Middle frontal gyrus (tissue), 1 donor: ENCODE measurements around the gene HDAC6.
"Not testable (repeated sequence)": the region's sequence is repeated elsewhere in the genome, so short reads cannot be mapped to it uniquely, and the experiment has no call there.

Experiments used
- DNase-seq: peaks from one replicate; pipeline ENCODE4 v3.0.0-alpha.2; 2015; ENCODE audit warnings: low spot score; ENCODE audit errors: extremely low spot score

The HDAC6 gene

DNA sequence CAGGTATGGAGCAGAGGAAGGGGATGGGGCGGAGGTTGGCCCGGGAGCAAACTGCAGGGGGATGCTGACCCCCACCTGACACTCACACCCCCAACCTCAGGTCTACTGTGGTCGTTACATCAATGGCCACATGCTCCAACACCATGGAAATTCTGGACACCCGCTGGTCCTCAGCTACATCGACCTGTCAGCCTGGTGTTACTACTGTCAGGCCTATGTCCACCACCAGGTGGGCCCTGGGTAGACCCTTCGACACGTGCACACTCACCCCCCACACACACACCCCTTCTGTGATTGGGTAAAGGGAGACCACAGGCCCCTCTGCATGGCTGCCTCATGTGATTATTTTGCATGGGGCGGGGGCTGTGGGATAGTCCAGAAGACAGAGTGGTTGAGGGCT lies 22.2 kb downstream of the HDAC6 start:
- no peak for DNase-seq

DNA sequence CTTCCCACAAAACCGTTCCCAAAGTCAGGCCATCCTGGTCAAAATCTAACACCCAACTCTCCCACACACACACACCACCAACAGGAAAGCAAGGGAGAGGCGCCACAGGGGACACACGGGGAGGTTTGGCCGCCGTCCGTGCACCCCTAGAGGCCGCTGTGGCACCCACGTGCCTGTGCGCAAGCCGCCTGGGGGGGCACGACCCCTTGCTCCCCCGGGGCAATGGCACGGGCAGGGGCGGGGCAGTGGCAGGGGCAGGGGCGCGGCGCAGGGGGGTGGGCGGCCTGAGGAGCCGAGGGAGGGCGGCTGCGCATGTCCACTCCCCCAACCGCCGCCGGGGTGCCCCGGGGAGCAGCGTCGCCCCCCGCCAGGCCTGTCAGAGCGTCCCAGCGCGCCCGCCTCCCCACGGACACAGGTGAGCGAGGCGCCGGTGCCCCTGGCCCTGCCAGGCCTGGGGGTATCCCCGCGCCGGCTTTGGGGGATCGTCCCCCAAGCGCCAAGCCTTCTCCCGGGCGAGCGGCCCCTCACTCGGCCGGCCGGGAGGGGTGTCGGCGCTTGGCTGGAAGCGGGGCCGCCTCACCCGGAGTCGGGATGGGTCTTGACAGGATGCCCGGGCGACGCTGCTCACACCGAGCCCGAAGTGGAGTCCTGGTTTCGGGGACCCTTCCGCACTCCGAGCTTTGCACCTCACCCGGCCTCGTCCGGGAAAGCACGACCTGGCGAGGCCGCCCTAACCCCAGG lies 24.4 kb downstream of the HDAC6 start, which contains the start of gene ERAS:
ERAS (plus strand) TSS at position 379 of the 741 bp plus-strand sequence. CDS start 2,611 bp downstream, outside the sequence.
- no peak for DNase-seq

DNA sequence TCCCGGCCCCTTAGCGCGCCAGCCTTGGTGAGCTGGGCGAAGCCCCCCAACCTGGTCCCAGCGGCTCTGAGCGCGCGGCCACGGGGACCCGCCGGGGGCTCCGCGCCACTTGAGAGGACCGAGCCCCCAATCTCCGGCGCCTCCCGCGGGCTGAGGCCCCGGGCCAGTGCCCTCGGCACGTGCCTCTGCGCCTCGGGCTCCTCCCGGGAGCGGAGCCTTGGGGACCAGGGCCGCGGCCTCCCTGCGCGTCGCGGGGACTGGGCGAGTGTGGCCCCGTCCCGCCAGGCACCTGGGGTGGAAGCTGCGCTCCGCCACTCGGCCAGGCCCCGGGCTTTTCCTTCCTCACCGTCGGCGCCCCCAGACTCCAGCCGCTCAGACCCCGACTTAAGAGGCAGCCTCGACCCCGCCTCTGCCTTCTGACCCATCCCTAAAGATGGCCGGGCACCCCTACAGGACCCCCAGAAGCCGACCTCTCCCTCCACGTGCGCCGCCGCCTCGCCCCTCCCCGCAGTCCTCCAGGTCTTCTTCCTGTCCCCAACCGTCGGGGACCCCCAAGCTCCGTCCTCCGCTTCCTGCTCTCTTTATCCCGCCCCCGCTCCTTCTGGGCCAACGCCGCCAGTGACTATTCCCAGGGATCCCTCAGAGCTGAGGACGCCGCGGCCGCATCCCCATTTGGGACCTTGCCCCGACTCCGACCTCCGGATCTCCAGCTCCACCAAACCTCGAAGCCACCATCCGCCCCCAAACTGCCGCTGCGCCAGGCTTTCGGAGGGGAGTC lies 25.2 kb downstream of the HDAC6 start:
- no peak for DNase-seq

DNA sequence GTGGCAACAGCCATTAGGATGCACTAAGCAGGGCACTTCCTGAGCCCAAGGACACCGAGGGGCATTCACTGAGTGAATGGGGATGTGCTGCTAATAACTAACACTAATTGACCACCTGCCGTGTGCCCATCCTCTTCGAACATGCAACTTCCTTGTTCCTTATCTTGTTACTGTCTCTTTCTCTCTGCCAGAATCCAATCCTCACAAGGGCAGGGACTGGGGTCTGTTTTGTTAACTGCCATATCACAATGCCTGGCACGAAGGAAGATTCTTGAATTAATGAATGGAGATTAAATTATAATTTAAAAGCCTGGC lies 25.7 kb downstream of the HDAC6 start:
- no peak for DNase-seq

DNA sequence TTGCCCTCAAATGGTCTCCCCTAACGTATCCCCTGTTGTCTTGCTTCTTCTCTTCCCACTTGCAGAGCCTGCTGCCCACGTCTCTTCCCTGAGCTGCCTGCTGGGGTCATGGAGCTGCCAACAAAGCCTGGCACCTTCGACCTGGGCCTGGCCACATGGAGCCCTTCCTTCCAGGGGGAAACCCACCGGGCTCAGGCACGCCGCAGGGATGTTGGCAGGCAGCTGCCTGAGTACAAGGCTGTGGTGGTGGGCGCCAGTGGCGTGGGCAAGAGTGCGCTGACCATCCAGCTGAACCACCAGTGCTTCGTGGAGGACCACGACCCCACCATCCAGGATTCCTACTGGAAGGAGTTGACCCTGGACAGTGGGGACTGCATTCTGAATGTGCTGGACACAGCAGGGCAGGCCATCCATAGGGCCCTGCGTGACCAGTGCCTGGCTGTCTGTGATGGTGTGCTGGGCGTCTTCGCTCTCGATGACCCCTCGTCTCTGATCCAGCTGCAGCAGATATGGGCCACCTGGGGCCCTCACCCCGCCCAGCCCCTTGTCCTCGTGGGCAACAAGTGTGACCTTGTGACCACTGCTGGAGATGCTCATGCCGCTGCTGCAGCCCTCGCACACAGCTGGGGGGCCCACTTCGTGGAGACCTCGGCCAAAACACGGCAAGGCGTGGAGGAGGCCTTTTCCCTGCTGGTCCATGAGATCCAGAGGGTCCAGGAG lies 27.3 kb downstream of the HDAC6 start:
- no peak for DNase-seq

DNA sequence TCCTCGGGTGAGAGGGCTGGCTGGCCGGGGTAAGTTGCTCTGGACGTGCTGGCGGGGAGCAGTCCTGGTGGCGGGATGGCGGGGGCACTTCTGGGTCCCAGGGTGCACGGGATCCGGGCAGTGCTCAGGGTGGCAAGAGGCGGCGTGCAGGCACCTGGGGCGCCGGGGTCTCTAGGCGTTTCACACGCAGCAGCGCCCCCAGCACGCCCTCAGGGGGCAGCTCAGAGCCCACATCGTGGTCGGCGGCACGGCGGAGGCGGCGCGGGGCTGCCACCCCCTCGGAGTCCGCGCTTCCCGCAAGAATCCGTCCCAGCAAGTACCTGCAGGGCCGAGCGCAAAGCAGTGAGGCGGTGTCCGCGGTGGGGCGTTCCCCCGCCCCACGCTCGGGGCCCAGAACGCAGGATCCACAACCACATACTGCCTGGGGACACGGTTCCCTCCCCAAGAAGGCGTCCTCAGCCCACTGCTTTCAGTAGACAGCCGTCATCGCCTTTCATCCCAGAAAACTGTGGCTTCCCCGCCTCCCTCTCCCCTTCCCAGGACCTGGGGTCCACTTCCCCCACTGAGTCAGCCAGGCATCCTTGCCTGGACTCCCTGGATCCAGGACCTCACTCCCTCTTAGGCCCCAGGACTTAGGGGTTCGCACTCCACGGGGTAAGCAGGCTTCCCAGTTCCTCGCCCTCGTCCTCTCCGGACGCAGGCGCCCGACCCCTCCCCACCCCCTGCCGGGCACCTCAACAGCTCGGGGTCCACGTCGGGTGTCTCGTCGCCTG lies 29.5 kb downstream of the HDAC6 start:
- no peak for DNase-seq

DNA sequence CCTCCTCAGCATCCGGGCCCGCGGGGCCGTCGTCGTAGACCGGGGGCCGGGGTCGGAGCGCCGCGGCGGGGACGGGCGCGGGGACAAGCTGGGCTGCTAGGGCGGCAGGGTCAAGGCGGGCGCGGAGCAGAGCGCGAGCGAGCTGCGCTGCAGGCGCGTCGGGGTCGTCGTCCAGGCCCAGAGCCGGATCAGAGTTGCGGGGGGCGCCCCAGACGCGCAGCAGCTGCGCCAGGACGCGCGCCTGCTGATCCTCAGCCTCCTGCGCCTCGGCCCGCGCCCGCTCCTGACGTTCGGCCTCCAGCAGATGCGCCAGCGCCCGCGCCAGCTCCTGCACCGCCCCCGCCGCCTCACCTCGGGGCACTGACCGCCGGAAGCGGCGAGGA lies 30.0 kb downstream of the HDAC6 start:
- DNase-seq = no peak

DNA sequence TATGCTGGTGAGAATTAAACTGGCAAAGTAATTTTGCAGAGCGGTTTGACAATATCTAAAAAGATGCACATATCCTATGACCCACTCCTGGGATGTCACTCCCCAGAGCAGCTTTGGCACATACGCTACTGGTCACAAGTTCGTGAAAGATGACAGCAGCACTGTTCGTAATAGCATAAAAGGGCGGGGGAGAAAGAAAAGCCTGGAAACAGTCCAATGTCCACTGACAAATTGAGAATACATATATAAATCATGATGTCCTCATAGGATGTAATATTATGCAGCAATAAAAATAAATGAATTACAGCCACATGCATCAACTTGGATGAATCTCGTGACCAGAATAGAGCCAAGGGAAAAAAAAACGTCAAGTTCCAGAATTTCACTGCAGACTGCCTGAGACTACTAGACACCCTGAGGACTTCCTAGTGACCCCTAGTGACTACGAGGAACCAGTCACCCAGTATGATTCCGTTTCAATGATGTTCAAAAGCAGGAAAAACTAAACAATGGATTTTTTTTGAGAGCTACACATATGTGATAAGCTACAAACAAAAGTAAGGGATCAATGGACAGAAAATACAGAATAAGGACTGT lies 31.8 kb downstream of the HDAC6 start:
- DNase-seq = no peak

DNA sequence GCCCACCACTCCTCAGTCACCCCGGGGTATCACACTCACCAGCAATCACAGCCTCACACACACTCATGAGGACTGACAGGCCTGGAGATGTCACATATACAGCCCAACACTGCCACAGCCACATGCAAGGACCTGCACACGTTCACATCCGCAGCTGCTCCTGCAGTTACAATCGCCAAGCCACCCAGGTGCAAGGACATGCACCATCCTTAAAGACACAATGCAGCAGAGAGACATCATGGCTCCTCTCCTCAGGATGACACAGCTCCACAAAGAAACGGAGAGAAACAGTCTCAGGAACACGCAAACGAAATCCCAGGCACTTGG lies 32.5 kb downstream of the HDAC6 start:
- no peak for DNase-seq

DNA sequence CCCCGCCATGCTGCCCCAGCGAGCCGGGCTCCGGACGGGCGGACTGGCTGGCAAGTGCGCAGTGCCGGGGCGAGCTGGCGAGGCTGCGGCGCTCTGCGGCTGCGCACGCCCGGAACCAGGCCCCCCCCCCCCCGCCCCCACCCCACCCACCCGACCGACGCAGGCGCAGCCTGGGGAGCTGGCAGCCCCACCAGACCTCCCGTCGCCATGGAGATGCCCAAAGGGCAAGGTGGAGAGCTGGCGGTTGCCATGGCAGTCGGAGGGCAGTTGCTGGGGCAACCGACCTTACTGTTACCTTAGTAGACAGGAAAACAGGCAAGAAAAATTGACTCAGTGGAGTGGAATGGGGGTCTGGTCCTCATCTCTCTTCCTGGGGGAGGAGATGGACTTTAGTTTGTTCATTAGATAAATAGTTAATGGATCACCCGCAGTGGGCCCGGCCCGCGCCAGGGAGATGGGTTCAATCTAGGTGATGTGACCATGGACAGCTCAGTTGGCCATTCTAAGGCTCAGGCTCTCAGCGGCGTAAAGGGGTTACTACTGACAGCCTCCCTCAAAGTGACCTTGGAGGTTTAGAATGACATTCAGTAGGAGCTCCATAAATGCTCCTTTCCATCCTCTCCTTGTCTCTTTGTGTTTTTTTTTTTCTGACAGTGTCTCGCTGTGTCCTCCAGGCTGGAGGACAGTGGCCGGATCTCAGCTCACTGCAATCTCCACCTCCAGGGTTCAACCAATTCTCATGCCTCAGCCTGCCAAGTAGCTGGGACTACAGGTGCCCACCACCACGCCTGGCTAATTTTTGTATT lies 33.9 kb downstream of the HDAC6 start, which contains the start of gene PCSK1N:
PCSK1N (minus strand) TSS at position 87 of the 806 bp plus-strand sequence; CDS start at position 9, 78 bp downstream.
- no peak for DNase-seq

DNA sequence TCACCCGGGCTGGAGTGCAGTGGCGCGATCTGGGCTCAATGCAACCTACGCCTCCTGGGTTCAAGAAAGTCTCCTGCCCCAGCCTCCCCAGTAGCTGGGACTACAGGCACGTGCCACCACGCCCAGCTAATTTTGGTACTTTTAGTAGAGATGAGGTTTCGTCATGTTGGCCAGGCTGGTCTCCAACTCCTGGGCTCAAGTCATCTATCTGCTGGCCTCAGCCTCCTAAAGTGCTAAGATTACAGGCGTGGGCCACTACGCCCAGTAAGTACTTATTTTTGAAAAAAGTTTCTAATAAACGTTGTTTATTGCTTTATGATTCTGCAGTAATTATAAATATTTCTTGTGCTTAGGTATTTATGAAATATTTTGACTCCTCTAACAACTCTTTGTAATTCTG lies 37.8 kb downstream of the HDAC6 start:
- DNase-seq = no peak

DNA sequence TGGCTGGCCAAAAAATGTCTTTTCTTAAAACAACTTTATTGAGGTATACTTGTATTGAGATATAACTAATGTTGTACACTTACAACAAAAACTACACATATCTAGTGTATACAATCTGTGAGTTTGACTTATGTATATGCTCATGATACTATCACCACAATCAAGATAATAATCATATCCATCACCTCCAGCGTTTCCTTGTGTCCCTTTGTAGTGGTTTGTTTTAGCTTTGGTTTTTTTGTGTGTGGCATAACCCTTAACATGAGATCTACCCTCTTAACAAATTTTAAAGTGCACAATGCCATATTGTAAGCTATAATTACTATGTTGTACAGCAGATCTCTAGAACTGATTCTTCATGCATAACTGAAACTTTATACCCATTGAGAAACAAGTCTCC lies 47.0 kb downstream of the HDAC6 start:
- DNase-seq = no peak

DNA sequence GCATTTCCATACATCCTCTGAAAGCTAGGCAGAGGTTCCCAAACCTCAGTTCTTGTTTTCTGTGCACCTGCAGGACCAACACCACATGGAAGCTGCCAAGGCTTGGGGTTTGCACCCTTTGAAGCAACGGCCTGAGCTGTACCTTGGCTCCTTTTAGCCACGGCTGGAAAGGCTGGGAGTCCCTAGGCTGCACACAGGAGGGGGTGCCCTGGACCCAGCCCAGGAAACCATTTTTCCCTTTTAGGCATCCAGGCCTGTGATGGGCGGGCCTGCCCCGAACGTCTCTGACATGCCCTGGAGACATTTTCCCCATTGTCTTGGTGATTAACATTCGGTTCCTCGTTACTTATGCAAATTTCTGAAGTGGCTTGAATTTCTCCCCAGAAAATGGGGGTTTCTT lies 51.0 kb downstream of the HDAC6 start:
- DNase-seq = no peak

DNA sequence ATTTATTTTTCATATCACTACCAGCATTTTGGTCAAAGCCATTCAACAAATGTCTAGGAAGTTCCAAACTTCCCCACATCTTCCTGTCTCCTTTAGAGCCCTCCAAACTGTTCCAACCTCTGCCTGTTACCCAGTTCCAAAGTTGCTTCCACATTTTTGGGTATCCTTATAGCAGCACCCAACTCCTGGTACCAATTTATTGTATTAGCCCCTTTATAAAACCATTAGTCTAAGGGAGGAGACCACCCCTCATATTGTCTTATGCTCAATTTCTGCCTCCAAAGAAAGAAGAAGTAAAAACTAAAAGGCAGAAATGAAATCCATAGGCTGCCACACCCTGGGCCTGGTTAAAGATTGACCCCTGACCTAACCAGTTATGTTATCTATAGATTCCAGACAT lies 51.6 kb downstream of the HDAC6 start:
- not testable (repeated sequence) for DNase-seq

DNA sequence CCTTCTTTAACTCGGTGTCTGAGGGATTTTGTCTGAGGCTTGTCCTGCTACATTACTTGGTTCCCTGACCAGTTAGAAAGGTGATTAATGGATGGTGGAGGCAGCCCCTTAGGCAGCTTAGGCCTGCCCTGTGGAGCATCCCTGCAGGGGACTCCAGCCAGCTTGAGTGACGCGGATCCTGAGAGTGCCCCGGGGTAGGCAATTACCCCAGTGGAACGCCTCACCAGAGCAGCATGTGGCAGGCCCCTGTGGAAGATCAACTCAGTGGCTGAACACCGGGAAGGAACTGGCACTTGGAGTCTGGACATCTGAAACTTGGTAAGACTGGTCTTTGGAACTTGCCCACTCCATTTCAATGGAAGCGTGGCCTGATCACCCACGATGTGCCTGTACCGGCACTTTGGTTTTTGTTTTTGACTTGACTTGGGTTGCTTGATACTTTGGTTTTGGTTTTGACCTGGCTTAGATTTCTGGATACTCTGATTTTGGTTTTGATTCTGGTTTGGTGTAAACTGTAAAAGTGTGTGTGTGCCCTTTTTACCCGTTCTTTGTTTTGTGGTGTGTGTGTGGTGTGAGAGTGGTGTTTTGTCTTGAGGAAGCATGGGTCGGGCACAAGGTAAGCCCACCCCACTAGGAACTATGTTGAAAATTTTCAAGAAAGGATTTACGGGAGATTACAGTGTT lies 52.4 kb downstream of the HDAC6 start:
- DNase-seq = not testable (repeated sequence)

DNA sequence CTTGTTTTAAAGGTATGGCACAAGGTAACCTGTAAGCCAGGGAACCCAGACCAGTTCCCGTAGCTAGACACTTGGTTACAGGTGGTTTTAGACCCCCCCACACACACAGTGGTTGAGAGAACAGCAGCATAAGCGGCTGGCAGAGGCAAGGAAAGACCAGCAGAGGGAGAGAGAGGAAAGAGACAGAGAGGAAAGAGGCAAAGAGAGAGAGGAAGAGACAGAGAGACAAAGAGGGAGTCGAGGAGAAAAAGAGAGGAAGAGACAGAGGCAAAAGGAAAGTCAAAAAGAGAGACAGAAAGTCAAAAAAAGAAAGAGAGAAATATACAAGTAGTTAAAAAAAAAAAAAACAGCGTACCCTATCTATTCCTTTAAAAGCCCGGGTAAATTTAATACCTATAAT lies 53.0 kb downstream of the HDAC6 start:
- DNase-seq = no peak

DNA sequence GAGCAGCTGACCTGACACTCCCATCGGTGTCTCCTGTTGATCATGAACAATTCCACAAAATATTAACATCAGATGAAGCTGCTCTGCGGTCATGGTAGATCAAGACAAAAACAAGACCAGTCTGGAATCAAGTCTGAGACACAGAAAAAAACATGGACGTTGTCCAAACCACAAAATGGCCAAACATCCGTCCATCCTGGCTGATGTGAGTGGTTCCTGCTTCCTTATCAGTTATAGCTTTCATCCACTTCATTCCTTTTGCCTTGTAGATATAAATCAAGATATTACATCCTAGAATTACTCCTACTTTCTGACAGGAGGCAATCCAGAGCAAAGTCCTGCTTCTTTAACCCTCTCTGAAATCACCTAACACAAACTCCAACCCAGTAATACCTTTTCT lies 62.3 kb downstream of the HDAC6 start:
- DNase-seq = no peak

DNA sequence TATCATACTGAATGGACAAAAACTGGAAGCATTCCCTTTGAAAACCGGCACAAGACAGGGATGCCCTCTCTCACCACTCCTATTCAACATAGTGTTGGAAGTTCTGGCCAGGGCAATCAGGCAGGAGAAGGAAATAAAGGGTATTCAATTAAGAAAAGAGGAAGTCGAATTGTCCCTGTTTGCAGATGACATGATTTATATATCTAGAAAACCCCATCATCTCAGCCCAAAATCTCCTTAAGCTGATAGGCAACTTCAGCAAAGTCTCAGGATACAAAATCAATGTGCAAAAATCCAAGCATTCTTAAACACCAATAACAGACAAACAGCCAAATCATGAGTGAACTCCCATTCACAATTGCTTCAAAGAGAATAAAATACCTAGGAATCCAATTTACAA lies 70.2 kb downstream of the HDAC6 start:
- DNase-seq = not testable (repeated sequence)
